ENCODE data around the gene MMP28.

GRCh38 chr17:35738519-35739133, 56.8 kb downstream of the MMP28 start:
- TF ChIP-seq CTCF (IDR thresholded peaks at IDR 0.05) (no peak), EZH2 (IDR thresholded peaks at IDR 0.05; ENCODE audit: borderline replicate concordance, insufficient read depth, low read depth, low read length, poor library complexity, severe bottlenecking) (no peak)
